ENCODE results near the gene FOXF1. TPM values are rescaled to one million over a fixed set of nuclear protein-coding genes. Genes with fewer than 3 reads are reported as not detected.

The FOXF1 gene
- total RNA-seq, 1 donor from 2014 or later: 11.6 TPM

DNA sequence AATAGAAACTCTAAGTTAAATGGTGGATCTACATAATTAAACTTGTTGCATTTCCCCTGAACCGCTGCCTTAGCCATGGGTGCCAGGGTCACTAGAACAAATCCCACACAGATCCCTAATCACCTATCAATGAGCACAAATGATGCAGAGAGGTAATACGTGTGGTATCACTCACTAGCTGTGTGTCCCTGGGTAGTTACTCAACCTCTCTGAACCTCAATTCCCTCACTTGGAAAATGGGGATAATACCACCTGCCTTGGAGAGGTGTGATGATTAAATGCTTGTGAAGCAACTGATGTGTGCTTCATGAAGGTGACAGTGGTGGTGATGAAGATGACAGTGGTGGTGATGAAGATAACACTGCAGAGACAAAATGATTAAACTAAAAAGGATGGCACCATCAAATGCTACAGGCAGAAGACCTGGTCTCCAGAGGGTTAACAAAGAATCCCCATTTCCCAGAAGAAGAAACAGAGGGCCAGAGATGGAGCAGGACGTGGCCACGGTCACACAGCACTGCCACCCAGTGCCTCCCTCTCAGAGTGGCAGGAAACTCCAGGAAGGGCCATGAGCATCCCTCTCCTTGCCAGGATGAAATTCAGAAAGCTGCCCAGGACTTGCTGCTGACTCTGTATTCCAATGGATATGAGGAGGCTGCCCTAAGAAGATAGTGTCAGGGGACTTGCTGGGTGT, 17.9 kb upstream of the FOXF1 start:
- no peak for DNase-seq (ENCODE audit: extremely low read depth, low read depth, low spot score)

DNA sequence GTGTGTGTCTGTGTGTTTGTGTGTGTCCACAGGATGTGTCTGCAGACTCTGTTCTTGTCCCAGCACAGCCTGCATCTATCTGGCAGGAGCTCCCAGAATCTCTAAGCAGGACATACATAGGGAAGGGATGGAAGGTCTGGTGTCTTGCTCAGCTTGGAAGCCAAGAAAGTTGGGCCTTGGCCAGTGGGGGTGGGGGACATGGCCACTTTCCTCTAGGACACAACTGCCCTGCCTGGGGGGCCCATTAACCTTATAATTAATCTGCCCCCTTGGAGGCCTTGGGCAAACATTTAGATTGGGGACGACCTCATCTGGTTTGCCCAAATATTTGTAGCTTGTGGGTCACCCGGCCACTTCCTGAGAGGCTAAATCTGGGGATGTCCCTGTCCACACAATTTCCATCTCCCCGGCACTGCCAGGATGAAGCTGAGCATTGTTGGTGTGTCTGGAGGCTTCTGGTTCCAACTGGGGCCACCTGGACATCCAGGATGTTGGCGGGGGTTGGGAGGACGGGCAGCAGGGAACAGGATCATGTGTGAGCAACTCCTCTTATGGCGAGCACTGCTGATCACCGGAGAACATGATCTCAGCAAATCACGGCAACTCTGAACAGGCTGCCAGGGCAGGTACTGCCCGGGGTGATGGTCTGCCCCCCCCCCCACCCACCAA, 17.2 kb upstream of the FOXF1 start:
- no peak for DNase-seq (ENCODE audit: extremely low read depth, low read depth, low spot score)

GRCh38 chr16:86494039-86494564, 16.2 kb upstream of the FOXF1 start:
- no peak for DNase-seq (ENCODE audit: extremely low read depth, low read depth, low spot score)

DNA sequence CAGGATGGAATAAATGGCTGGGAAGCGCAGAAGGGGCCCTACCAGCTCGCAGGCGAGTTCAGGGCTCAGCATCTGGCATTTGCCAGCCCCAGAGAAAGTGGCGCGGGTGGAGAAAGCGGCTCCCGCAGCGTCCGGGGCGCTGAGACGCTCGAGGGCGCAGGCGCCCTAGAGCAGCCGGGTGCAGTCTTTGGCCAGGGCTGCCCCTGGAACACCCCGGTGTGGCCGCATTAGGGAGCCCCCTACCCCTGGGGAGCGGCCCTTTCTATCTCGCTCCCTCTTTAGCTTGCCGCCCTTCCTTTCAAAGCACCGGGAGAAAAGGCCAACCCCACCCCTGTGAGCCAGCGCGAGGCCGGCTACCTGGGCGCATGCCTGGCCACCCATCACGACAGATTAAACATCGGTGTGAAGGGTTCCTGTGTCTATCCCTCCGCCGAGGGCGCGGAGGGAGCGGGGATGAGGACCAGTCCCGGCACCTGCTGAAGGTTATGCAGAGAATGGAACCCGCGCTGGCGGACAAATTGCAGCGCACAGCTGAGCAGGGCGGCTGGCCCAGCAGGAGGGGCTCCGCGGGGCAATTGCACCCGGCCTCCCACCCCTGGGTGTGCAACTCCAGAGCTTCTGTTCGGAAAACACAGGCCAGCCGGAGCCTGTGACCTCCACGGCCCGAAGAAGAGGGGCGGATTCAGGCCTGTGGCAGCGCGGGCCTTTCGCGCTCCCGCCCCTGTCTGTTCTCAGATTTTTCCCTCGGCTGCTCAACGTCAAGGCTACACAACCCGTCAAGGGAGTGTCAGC, 15.6 kb upstream of the FOXF1 start:
- no peak for DNase-seq (ENCODE audit: extremely low read depth, low read depth, low spot score)

- no peak for DNase-seq (ENCODE audit: extremely low read depth, low read depth, low spot score)
Observed at GRCh38 chr16:86495357-86495701, 15.0 kb upstream of the FOXF1 start.

DNA sequence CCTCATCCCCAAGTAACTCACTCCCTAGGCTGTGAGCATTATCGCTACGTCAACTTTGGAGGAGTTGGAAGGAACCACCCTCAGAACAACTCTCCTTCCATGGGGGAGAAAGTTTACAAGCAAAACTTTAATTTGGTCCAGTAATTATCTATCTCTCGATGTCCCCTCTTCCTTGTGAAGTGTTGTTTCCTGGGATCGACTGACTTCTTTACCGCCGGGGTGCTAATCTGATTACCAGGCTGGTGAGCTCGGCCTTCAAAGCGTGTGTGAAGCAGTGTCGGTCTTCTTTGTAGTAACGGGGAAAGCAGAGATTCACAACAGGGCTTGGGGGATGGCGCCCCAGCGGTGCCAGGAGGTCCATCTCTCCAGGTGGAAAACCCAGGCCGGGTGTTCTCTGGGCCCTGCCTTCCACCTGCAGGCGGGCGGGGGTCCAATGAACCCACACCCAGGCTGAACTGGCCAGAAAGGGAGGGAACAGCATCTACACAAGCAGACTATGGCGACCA, 14.5 kb upstream of the FOXF1 start:
- no peak for DNase-seq (ENCODE audit: extremely low read depth, low read depth, low spot score)

GRCh38 chr16:86496262-86496928, 13.9 kb upstream of the FOXF1 start:
- no peak for DNase-seq (ENCODE audit: extremely low read depth, low read depth, low spot score)

DNA sequence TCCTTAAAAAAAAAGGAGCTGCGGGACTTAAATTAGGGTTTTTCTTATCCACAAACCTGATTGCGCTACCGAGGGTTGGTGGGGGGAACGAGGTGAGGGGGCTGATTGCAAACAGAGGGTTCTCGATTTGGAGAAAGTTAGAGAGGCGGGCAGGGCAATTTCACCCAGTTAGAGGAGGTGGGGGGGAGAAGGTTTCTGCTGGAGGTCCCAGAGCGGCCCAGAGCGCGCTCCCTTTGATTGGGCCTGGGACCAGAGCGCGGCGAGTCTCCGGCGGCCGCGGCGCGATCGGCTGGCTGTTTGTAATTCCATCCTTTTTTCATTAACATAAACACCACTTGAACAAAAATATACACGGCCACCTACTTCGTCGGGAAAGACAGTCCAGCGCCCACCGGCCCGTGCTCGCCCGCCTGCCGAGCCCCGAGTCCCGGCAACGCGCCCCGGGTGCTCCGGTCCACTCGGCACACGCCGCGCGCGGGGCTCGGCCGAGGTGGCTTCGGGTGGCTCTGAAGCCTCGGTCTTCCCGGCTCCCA, 13.3 kb upstream of the FOXF1 start:
- DNase-seq (ENCODE audit: extremely low read depth, low read depth, low spot score): no peak

DNA sequence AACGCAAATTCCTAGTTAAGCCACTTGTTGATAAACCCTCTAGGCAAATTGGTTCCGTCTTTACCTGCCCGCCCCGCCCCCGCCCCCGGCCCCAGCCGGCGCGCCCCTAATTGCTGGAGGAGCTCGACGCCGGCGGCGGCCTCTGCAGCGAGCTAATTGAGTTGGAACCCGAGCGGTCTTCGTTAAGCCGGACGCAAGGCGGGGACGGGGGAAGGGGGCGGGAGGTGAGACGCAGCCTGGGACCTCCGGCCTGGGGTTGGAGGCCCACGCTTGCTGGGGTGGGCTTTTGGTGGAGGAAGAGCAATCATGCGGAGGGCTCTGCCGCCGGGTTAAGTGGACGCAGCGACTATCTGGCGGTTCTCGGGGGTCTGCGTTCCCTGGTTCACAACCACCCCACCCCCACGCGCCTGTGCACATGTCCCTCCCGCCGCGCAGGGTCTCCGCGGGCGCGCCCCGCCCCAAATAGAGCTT, 12.7 kb upstream of the FOXF1 start:
- no peak for DNase-seq (ENCODE audit: extremely low read depth, low read depth, low spot score)

GRCh38 chr16:86498155-86498670, 12.1 kb upstream of the FOXF1 start:
- no peak for DNase-seq (ENCODE audit: extremely low read depth, low read depth, low spot score)

DNA sequence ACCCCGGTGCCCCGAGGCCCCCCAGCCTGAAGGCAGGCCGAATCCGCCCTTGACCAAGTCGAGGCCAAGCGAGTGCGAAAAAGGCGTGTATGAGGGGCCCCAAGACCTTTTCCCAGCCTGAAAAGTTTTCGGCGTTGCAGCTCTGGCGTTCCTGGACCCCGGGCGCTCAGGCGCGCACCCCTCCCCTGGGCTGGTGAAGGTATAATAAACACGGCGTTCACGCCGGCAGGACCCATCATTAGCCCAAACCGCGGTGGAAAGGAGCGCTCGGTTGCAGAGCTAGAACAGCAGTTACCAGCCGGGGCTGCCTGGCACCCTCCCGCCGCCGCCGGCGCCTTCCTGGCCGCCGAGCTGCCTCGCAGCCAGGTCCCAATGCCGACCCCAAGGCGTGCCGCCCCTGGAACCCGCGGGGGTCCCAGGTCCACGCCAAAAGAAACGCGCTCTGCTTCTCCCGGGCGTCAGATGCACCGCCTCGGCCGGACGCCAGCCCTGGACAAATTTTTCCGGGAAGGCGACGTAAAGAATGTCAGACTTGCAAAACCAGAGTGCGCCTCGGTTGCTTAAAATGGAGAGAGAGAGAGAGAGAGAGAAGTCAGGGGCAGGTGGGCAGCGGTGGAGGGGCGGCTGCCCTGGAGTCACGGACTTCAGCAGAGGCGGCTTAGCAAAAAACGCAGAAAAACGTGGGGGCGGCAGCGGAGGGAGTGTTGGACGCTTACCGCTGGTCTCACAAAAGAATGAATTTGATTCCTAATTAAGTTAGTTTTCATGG, 11.5 kb upstream of the FOXF1 start:
- no peak for DNase-seq (ENCODE audit: extremely low read depth, low read depth, low spot score)

DNA sequence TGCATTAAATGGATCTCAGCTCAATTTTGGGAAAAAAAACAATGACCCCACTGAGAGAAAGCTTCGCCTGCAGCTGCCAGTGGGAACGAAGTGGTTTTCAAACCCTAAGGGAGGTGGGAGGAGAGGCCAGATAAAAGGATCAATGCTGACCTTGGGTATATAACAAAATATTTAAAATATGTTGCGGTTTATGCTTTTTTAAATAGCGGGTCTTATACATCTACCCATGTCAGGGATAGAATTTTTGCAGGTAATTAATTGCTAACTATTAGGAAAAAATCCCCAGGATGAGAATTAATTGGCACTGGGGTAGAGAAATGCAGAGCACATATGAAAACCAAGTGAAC, 10.9 kb upstream of the FOXF1 start:
- no peak for DNase-seq (ENCODE audit: extremely low read depth, low read depth, low spot score)

- DNase-seq (ENCODE audit: extremely low read depth, low read depth, low spot score): no peak
Observed at GRCh38 chr16:86499889-86500707, 10.2 kb upstream of the FOXF1 start.

GRCh38 chr16:86500708-86501510, 9.4 kb upstream of the FOXF1 start:
- DNase-seq (ENCODE audit: extremely low read depth, low read depth, low spot score): no peak

DNA sequence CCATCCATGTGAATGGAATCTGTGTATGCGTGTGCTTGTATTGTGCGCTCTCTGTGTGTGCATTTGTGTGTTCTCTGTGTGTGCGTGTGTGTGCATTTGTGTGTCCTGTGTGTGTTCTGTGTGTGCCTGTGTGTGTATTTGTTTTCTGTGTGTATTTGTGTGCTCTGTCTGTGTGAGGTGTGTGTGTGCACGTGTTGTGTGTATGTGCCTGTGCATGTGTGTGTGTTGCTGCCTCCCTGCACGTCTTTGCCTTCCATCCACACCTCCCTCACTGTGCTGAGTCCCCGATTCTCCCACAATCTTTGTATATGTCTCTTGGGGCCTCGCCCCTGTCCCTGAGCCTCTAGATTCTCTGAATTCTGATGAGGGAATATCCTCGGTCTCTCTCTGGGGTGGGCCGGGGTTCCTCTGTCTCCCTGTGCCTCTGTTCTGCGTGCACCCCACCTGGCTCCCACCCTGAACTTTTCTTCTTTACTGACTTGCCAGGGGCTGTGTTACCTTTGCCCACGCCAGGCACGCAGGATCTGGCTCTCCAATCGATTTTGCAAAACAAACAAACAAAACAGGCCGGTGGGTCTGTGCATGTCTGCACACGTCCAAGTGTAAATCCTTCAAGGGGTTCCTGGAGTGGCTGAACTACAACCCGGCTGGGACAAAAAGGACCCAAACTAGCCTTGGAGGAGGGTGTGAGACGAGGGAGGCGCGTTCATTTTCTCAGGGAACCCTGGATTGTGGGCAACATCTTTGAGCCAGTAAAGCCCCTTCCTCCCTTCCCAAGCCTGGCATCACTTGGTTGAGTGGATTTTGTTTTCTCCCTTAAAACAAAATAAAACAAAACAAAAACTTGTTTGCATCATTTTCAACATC, 8.1 kb upstream of the FOXF1 start:
- no peak for DNase-seq (ENCODE audit: extremely low read depth, low read depth, low spot score)

GRCh38 chr16:86502856-86503748, 7.2 kb upstream of the FOXF1 start:
- no peak for DNase-seq (ENCODE audit: extremely low read depth, low read depth, low spot score)
